ENCODE results near the gene HKDC1.

Gene HKDC1

DNA sequence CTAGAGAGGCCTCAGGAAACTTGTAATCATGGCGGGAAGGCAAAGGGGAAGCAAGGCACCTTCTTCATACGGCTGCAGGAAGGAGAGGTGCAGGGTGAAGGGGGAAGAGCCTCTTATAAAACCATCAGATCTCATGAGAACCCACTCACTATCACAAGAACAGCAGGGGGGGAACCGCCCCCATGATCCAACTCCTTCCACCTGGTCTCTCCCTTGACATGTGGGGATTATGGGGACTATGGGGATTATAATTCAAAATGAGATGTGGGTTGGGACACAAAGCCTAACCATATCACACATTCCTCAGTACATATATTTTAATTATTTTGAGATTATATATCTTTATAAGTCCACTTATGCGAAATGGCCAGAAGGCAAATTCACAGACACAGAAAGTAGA is 67.0 kb downstream of the HKDC1 start:
- ATAC-seq: no peak
- TF ChIP-seq ZC3H10 (CRISPR knock-in tag; IDR thresholded peaks at IDR 0.05) (no peak), CSDC2 (CRISPR knock-in tag; IDR thresholded peaks at IDR 0.05) (no peak), ZNF8 (CRISPR knock-in tag; IDR thresholded peaks at IDR 0.05) (no peak), SNAI2 (CRISPR knock-in tag; IDR thresholded peaks at IDR 0.05) (no peak), ISL1 (CRISPR knock-in tag; IDR thresholded peaks at IDR 0.05) (no peak), ZNF70 (CRISPR knock-in tag; IDR thresholded peaks at IDR 0.05) (no peak), GLIS3 (CRISPR knock-in tag; IDR thresholded peaks at IDR 0.05) (no peak), OSR1 (CRISPR knock-in tag; IDR thresholded peaks at IDR 0.05) (no peak), TOX (CRISPR knock-in tag; IDR thresholded peaks at IDR 0.05; ENCODE audit: borderline replicate concordance) (no peak), RARB (CRISPR knock-in tag; IDR thresholded peaks at IDR 0.05) (no peak), ARNTL (CRISPR knock-in tag; IDR thresholded peaks at IDR 0.05; ENCODE audit: borderline replicate concordance, low read depth) (no peak)
- TF ChIP-seq, protein P1, sequence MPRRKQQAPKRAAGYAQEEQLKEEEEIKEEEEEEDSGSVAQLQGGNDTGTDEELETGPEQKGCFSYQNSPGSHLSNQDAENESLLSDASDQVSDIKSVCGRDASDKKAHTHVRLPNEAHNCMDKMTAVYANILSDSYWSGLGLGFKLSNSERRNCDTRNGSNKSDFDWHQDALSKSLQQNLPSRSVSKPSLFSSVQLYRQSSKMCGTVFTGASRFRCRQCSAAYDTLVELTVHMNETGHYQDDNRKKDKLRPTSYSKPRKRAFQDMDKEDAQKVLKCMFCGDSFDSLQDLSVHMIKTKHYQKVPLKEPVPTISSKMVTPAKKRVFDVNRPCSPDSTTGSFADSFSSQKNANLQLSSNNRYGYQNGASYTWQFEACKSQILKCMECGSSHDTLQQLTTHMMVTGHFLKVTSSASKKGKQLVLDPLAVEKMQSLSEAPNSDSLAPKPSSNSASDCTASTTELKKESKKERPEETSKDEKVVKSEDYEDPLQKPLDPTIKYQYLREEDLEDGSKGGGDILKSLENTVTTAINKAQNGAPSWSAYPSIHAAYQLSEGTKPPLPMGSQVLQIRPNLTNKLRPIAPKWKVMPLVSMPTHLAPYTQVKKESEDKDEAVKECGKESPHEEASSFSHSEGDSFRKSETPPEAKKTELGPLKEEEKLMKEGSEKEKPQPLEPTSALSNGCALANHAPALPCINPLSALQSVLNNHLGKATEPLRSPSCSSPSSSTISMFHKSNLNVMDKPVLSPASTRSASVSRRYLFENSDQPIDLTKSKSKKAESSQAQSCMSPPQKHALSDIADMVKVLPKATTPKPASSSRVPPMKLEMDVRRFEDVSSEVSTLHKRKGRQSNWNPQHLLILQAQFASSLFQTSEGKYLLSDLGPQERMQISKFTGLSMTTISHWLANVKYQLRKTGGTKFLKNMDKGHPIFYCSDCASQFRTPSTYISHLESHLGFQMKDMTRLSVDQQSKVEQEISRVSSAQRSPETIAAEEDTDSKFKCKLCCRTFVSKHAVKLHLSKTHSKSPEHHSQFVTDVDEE (CRISPR knock-in tag; IDR thresholded peaks at IDR 0.05): no peak
- TF ChIP-seq, protein P2, sequence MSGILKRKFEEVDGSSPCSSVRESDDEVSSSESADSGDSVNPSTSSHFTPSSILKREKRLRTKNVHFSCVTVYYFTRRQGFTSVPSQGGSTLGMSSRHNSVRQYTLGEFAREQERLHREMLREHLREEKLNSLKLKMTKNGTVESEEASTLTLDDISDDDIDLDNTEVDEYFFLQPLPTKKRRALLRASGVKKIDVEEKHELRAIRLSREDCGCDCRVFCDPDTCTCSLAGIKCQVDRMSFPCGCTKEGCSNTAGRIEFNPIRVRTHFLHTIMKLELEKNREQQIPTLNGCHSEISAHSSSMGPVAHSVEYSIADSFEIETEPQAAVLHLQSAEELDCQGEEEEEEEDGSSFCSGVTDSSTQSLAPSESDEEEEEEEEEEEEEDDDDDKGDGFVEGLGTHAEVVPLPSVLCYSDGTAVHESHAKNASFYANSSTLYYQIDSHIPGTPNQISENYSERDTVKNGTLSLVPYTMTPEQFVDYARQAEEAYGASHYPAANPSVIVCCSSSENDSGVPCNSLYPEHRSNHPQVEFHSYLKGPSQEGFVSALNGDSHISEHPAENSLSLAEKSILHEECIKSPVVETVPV (CRISPR knock-in tag; IDR thresholded peaks at IDR 0.05): no peak

DNA sequence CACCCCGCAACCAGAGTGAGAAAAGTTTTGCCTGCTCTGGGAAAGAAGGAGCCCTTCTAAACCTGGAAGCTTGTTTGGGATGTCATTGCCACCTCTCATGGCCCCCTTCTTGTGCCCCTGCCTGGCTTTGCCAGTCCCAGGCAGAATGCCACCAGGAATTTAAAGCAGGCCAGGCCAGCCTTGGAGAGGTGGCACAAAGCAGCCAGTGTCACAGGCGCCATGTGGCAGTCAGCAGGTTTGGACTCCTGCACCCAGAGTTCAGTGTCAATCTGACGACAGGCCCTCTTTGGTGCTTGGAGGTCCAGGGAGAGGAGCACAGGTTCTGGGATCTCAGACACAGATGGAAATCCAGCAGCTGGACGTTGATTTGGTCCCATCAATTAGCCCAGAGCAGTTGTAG is 70.9 kb downstream of the HKDC1 start:
- TF ChIP-seq, protein P3, sequence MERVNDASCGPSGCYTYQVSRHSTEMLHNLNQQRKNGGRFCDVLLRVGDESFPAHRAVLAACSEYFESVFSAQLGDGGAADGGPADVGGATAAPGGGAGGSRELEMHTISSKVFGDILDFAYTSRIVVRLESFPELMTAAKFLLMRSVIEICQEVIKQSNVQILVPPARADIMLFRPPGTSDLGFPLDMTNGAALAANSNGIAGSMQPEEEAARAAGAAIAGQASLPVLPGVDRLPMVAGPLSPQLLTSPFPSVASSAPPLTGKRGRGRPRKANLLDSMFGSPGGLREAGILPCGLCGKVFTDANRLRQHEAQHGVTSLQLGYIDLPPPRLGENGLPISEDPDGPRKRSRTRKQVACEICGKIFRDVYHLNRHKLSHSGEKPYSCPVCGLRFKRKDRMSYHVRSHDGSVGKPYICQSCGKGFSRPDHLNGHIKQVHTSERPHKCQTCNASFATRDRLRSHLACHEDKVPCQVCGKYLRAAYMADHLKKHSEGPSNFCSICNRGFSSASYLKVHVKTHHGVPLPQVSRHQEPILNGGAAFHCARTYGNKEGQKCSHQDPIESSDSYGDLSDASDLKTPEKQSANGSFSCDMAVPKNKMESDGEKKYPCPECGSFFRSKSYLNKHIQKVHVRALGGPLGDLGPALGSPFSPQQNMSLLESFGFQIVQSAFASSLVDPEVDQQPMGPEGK (CRISPR knock-in tag; IDR thresholded peaks at IDR 0.05; ENCODE audit: borderline replicate concordance): no peak
- TF ChIP-seq TOX (CRISPR knock-in tag; IDR thresholded peaks at IDR 0.05; ENCODE audit: borderline replicate concordance) (no peak), ESRRG (CRISPR knock-in tag; IDR thresholded peaks at IDR 0.05) (no peak), ZC3H10 (CRISPR knock-in tag; IDR thresholded peaks at IDR 0.05) (no peak), ZNF8 (CRISPR knock-in tag; IDR thresholded peaks at IDR 0.05) (no peak), PPARA (CRISPR knock-in tag; IDR thresholded peaks at IDR 0.05; ENCODE audit: borderline replicate concordance) (no peak), OSR1 (CRISPR knock-in tag; IDR thresholded peaks at IDR 0.05) (no peak), SNAI2 (CRISPR knock-in tag; IDR thresholded peaks at IDR 0.05) (no peak), ZFP3 (CRISPR knock-in tag; IDR thresholded peaks at IDR 0.05) (no peak), GLIS3 (CRISPR knock-in tag; IDR thresholded peaks at IDR 0.05) (no peak), TCF4 (CRISPR knock-in tag; IDR thresholded peaks at IDR 0.05; ENCODE audit: borderline replicate concordance) (no peak), ZNF565 (CRISPR knock-in tag; conservative IDR thresholded peaks at IDR 0.05; ENCODE audit: low read depth) (no peak), ARNTL (CRISPR knock-in tag; IDR thresholded peaks at IDR 0.05; ENCODE audit: borderline replicate concordance, low read depth) (no peak), ZFP30 (CRISPR knock-in tag; IDR thresholded peaks at IDR 0.05) (no peak), CSDC2 (CRISPR knock-in tag; IDR thresholded peaks at IDR 0.05) (no peak), ISL1 (CRISPR knock-in tag; IDR thresholded peaks at IDR 0.05) (no peak), ZNF70 (CRISPR knock-in tag; IDR thresholded peaks at IDR 0.05) (no peak)
- TF ChIP-seq, protein P4, sequence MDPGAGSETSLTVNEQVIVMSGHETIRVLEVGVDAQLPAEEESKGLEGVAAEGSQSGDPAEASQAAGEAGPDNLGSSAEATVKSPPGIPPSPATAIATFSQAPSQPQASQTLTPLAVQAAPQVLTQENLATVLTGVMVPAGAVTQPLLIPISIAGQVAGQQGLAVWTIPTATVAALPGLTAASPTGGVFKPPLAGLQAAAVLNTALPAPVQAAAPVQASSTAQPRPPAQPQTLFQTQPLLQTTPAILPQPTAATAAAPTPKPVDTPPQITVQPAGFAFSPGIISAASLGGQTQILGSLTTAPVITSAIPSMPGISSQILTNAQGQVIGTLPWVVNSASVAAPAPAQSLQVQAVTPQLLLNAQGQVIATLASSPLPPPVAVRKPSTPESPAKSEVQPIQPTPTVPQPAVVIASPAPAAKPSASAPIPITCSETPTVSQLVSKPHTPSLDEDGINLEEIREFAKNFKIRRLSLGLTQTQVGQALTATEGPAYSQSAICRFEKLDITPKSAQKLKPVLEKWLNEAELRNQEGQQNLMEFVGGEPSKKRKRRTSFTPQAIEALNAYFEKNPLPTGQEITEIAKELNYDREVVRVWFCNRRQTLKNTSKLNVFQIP (CRISPR knock-in tag; IDR thresholded peaks at IDR 0.05; ENCODE audit: borderline replicate concordance, low read depth): no peak
- TF ChIP-seq, protein P5, sequence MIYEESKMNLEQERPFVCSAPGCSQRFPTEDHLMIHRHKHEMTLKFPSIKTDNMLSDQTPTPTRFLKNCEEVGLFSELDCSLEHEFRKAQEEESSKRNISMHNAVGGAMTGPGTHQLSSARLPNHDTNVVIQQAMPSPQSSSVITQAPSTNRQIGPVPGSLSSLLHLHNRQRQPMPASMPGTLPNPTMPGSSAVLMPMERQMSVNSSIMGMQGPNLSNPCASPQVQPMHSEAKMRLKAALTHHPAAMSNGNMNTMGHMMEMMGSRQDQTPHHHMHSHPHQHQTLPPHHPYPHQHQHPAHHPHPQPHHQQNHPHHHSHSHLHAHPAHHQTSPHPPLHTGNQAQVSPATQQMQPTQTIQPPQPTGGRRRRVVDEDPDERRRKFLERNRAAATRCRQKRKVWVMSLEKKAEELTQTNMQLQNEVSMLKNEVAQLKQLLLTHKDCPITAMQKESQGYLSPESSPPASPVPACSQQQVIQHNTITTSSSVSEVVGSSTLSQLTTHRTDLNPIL (CRISPR knock-in tag; IDR thresholded peaks at IDR 0.05; ENCODE audit: low read depth): no peak
- TF ChIP-seq, protein P1 (CRISPR knock-in tag; IDR thresholded peaks at IDR 0.05): no peak
- no peak for ATAC-seq
